Activated CD8-positive, alpha-beta T cell treated with anti-CD3 and anti-CD28 coated beads for 36 hours (primary cell): ENCODE results near the gene HK1. TPM values are rescaled to one million over a fixed set of nuclear protein-coding genes. Genes with fewer than 3 reads are reported as not detected.

Experiments used
- ATAC-seq: fragments of 200-7000 bp; cut with Tn5 transposase; one replicate; pipeline ENCODE4 v1.10.0; 2021; ENCODE audit warnings: mild to moderate bottlenecking, moderate library complexity
- CTCF ChIA-PET: fragments of 350-600 bp; sonication (Branson Sonifier 250); formaldehyde crosslinking; loops from one replicate; lab custom pipeline; 2021; ENCODE audit warnings: antibody characterized with exemption; lab: Charles Lee
- POLR2A ChIA-PET: fragments of 350-600 bp; sonication (Branson Sonifier 250); formaldehyde crosslinking; loops from one replicate; lab custom pipeline; 2021; ENCODE audit warnings: antibody characterized with exemption; lab: Charles Lee
- DNase-seq: peaks from one replicate; pipeline ENCODE4 v3.0.0-alpha.2; 2020
- H3K27ac Mint-ChIP-seq: one replicate; pipeline ENCODE4 v1.8.0; 2021; ENCODE audit warnings: mild to moderate bottlenecking, mixed read lengths
- H3K27me3 Mint-ChIP-seq: one replicate; pipeline ENCODE4 v1.8.0; 2021; ENCODE audit warnings: mixed read lengths
- H3K36me3 Mint-ChIP-seq: one replicate; pipeline ENCODE4 v1.8.0; 2021; ENCODE audit warnings: low read depth, mixed read lengths
- H3K4me1 Mint-ChIP-seq: one replicate; pipeline ENCODE4 v1.8.0; 2021; ENCODE audit warnings: low read depth, mixed read lengths
- H3K4me3 Mint-ChIP-seq: one replicate; pipeline ENCODE4 v1.8.0; 2021; ENCODE audit warnings: mild to moderate bottlenecking, moderate library complexity, mixed read lengths
- H3K9me3 Mint-ChIP-seq: one replicate; pipeline ENCODE4 v1.8.0; 2021; ENCODE audit warnings: mixed read lengths
- intact Hi-C: fragments of 100-400 bp; cut with micrococcal nuclease; formaldehyde crosslinking; loops from one replicate; pipeline ENCODE4 v1.10.0; 2022
- total RNA-seq, 2 experiments: library from RNA; stranded (reverse); gene quantifications; one replicate each; pipeline ENCODE4 v1.2.3, GENCODE V29; 2021
- TF ChIP-seq, protein P1 (sequence below): fragments of 200-600 bp; IDR thresholded peaks from one replicate; pipeline ENCODE4 v1.8.0; 2022; ENCODE audit warnings: antibody characterized with exemption, mild to moderate bottlenecking

HK1 gene
- total RNA-seq, 2 experiments from 2014 or later, result 314 to 325 TPM

GRCh38 chr10:69317626-69318105, 39.4 kb downstream of the HK1 start:
- H3K9me3 Mint-ChIP-seq, result no peaks in the 10 kb centered on the region
- H3K4me3 Mint-ChIP-seq, result peak overlapping the region; percentile 87
- peaks cover 33% of the 10 kb centered on the region for H3K36me3 Mint-ChIP-seq
- DNase-seq (no peak), ATAC-seq (no peak)
- peaks cover 46% of the 10 kb centered on the region for H3K4me1 Mint-ChIP-seq
- peak overlapping the region; percentile 92 for H3K27ac Mint-ChIP-seq
- ChIA-PET CTCF (interaction anchor here (1.3 to 2.2 kb wide), 3 partner anchors 75 to 88 kb away, joined by 4 to 5 read pairs (median 5); no protein-coding TSS in a partner anchor), POLR2A (interaction anchor here (0.6 to 1.7 kb wide), 7 partner anchors 9 to 330 kb away, joined by 3 to 7 read pairs (median 4); no protein-coding TSS in a partner anchor)
- TF ChIP-seq, protein P1, sequence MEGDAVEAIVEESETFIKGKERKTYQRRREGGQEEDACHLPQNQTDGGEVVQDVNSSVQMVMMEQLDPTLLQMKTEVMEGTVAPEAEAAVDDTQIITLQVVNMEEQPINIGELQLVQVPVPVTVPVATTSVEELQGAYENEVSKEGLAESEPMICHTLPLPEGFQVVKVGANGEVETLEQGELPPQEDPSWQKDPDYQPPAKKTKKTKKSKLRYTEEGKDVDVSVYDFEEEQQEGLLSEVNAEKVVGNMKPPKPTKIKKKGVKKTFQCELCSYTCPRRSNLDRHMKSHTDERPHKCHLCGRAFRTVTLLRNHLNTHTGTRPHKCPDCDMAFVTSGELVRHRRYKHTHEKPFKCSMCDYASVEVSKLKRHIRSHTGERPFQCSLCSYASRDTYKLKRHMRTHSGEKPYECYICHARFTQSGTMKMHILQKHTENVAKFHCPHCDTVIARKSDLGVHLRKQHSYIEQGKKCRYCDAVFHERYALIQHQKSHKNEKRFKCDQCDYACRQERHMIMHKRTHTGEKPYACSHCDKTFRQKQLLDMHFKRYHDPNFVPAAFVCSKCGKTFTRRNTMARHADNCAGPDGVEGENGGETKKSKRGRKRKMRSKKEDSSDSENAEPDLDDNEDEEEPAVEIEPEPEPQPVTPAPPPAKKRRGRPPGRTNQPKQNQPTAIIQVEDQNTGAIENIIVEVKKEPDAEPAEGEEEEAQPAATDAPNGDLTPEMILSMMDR, result no peak
- intact Hi-C loops, result no loop called here
- H3K27me3 Mint-ChIP-seq, result no peaks in the 10 kb centered on the region

- CTCF ChIA-PET, result interaction anchor here (1.4 to 2.3 kb wide), 5 partner anchors 19 to 89 kb away, joined by 3 to 11 read pairs (median 5); no protein-coding TSS in a partner anchor
- Mint-ChIP-seq H3K4me1 (peaks cover 51% of the 10 kb centered on the region), H3K9me3 (no peaks in the 10 kb centered on the region), H3K27me3 (no peaks in the 10 kb centered on the region), H3K4me3 (peak overlapping the region; percentile 87), H3K27ac (peak overlapping the region; percentile 92), H3K36me3 (peaks cover 35% of the 10 kb centered on the region)
- DNase-seq (peak; percentile 93), ATAC-seq (peak; percentile 86)
- TF ChIP-seq, protein P1, result no peak
- POLR2A ChIA-PET, result interaction anchor here (0.6 to 2.1 kb wide), 9 partner anchors 9 to 331 kb away, joined by 3 to 11 read pairs (median 4); no protein-coding TSS in a partner anchor
- intact Hi-C loops, result no loop called here
Measured at GRCh38 chr10:69318106-69318866, 40.0 kb downstream of the HK1 start.

DNA sequence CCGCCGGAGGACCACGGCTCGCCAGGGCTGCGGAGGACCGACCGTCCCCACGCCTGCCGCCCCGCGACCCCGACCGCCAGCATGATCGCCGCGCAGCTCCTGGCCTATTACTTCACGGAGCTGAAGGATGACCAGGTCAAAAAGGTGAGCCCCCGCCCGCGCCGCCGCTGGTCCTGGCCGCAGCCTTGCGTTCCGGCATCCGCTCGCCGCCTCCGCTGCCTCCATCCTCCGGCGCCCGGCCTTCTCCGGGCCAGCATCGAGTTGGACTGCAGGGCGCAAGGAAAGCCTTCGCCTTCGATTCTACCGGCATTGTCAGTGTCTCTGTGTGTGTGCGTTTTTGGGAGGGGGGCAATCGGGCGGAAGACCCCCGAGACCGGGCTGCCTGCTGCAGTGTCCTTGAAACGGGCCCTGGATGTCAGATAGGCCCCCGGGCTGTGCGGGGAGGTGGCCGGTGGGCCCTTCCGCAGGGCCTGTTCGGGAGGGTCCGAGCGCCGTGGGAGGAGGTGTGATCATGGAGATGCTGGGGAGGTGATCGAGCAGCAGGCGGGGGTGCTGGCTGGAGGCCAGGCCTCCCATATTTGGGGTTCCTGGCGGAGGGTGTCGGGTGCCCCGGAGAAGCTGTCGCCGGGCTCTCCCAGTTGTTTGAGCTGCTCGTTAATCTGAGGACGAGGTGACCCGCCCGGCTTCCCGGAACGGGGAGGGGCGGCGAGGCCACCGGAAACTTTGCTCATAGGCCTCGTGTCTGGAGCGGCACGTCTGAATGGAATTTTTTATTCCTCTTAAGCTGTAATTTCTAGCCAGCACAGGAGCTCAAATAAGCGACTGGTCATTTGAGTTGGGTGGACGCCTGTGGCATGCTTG, 40.8 kb downstream of the HK1 start:
- ATAC-seq (peak; percentile 6), DNase-seq (peak; percentile 85)
- H3K27ac Mint-ChIP-seq, result peak overlapping the region; percentile 92
- ChIA-PET POLR2A (interaction anchor here (1.2 to 2.3 kb wide), 9 partner anchors 9 to 187 kb away, joined by 3 to 11 read pairs (median 4); no protein-coding TSS in a partner anchor), CTCF (interaction anchor here (1.4 to 2.3 kb wide), 8 partner anchors 12 to 331 kb away, joined by 3 to 11 read pairs (median 4); no protein-coding TSS in a partner anchor)
- H3K4me3 Mint-ChIP-seq, result peak overlapping the region; percentile 87
- no peaks in the 10 kb centered on the region for H3K27me3 Mint-ChIP-seq
- intact Hi-C loops, result no loop called here
- TF ChIP-seq, protein P1, result no peak
- H3K4me1 Mint-ChIP-seq, result peaks cover 58% of the 10 kb centered on the region
- no peaks in the 10 kb centered on the region for H3K9me3 Mint-ChIP-seq
- peaks cover 38% of the 10 kb centered on the region for H3K36me3 Mint-ChIP-seq

- ATAC-seq (no peak), DNase-seq (peak; percentile 20)
- POLR2A ChIA-PET, result interaction anchor here (1.2 to 2.3 kb wide), 8 partner anchors 8 to 91 kb away, joined by 4 to 11 read pairs (median 5); no protein-coding TSS in a partner anchor
- Mint-ChIP-seq H3K27ac (peak overlapping the region; percentile 92), H3K27me3 (no peaks in the 10 kb centered on the region), H3K36me3 (peaks cover 38% of the 10 kb centered on the region), H3K9me3 (no peaks in the 10 kb centered on the region), H3K4me3 (peak overlapping the region; percentile 87), H3K4me1 (peaks cover 61% of the 10 kb centered on the region)
- TF ChIP-seq, protein P1, result no peak
- intact Hi-C loops, result no loop called here
- CTCF ChIA-PET, result interaction anchor here (1.4 to 2.3 kb wide), 6 partner anchors 11 to 332 kb away, joined by 3 to 11 read pairs (median 3); no protein-coding TSS in a partner anchor
Measured at GRCh38 chr10:69319841-69320316, 41.6 kb downstream of the HK1 start.
